WTC11 (cell line): ENCODE data around the gene STOX2. TPM values are rescaled to one million over a fixed set of nuclear protein-coding genes. Genes with fewer than 3 reads are reported as not detected.
A peak's percentile ranks its signal among the peaks of the same experiment; 100 is the strongest.

Experiments
- ATAC-seq: fragments of 200-7000 bp; cut with Tn5 transposase; 2 replicates; pipeline ENCODE4 v1.10.0; 2021; ENCODE audit warnings: mild to moderate bottlenecking, moderate library complexity
- CTCF ChIA-PET: fragments of 300-600 bp; sonication (Branson Sonifier 250); formaldehyde crosslinking; loops from one replicate; lab custom pipeline; 2021; ENCODE audit warnings: antibody characterized with exemption; lab: Charles Lee
- POLR2A ChIA-PET: fragments of 350-600 bp; sonication (Branson Sonifier 250); formaldehyde crosslinking; loops from one replicate; lab custom pipeline; 2021; ENCODE audit warnings: antibody characterized with exemption; lab: Charles Lee
- DNase-seq: peaks from one replicate; pipeline ENCODE4 v3.0.0; 2021; ENCODE audit warnings: low spot score
- H3K27ac Mint-ChIP-seq: 2 replicates; pipeline ENCODE4 v1.8.0; 2021; ENCODE audit warnings: mixed read lengths
- H3K27me3 Mint-ChIP-seq: 2 replicates; pipeline ENCODE4 v1.8.0; 2021; ENCODE audit warnings: low read depth, mild to moderate bottlenecking, moderate library complexity, mixed read lengths
- H3K36me3 Mint-ChIP-seq: 2 replicates; pipeline ENCODE4 v1.8.0; 2021; ENCODE audit warnings: mixed read lengths
- H3K4me1 Mint-ChIP-seq: 2 replicates; pipeline ENCODE4 v1.8.0; 2022; ENCODE audit warnings: mixed read lengths
- H3K4me3 Mint-ChIP-seq: 2 replicates; pipeline ENCODE4 v1.8.0; 2021; ENCODE audit warnings: mild to moderate bottlenecking, moderate library complexity, mixed read lengths
- H3K9me3 Mint-ChIP-seq: 2 replicates; pipeline ENCODE4 v1.8.0; 2021; ENCODE audit warnings: mixed read lengths
- CBFB ChIP-seq: sonication (generic); formaldehyde crosslinking; IDR thresholded peaks from 2 replicates; pipeline ENCODE4 v1.8.1; 2022; ENCODE audit warnings: mild to moderate bottlenecking, low read depth, missing genetic modification reagents
- CDX4 ChIP-seq: fragments of 250-450 bp; sonication (Bioruptor Pico); IDR thresholded peaks from 2 replicates; pipeline ENCODE4 v1.9.0; 2021; ENCODE audit warnings: moderate library complexity, mild to moderate bottlenecking, inconsistent platforms, borderline replicate concordance
- CREM ChIP-seq: sonication (generic); formaldehyde crosslinking; IDR thresholded peaks from 2 replicates; pipeline ENCODE4 v1.8.1; 2022; ENCODE audit warnings: mild to moderate bottlenecking, missing genetic modification reagents, moderate library complexity
- CTCF ChIP-seq: fragments of 200-600 bp; IDR thresholded peaks from 2 replicates; pipeline ENCODE4 v1.8.0; 2022; ENCODE audit warnings: antibody characterized with exemption
- ELF4 ChIP-seq: sonication (generic); formaldehyde crosslinking; IDR thresholded peaks from 2 replicates; pipeline ENCODE4 v1.8.1; 2022; ENCODE audit warnings: low read depth, mild to moderate bottlenecking, moderate library complexity, missing genetic modification reagents
- MLX ChIP-seq: sonication (generic); formaldehyde crosslinking; IDR thresholded peaks from 2 replicates; pipeline ENCODE4 v1.8.1; 2023; ENCODE audit warnings: mild to moderate bottlenecking, missing genetic modification reagents, moderate library complexity
- MXD4 ChIP-seq: fragments of 250-450 bp; sonication (Bioruptor Pico); IDR thresholded peaks from 2 replicates; pipeline ENCODE4 v1.8.0; 2021; ENCODE audit warnings: mild to moderate bottlenecking, moderate library complexity, borderline replicate concordance
- MYBL2 ChIP-seq: sonication (generic); formaldehyde crosslinking; IDR thresholded peaks from 2 replicates; pipeline ENCODE4 v1.8.1; 2023; ENCODE audit warnings: mild to moderate bottlenecking, moderate library complexity, missing genetic modification reagents
- OVOL2 ChIP-seq: fragments of 250-450 bp; sonication (Bioruptor Pico); IDR thresholded peaks from 2 replicates; pipeline ENCODE4 v1.9.0; 2021; ENCODE audit warnings: mild to moderate bottlenecking, borderline replicate concordance
- RORB ChIP-seq: fragments of 250-450 bp; sonication (Bioruptor Pico); IDR thresholded peaks from 2 replicates; pipeline ENCODE4 v1.9.0; 2021; ENCODE audit warnings: mild to moderate bottlenecking
- SOX15 ChIP-seq: fragments of 250-450 bp; sonication (Bioruptor Pico); IDR thresholded peaks from 2 replicates; pipeline ENCODE4 v1.9.0; 2021; ENCODE audit warnings: mild to moderate bottlenecking
- TP53 ChIP-seq: sonication (generic); formaldehyde crosslinking; IDR thresholded peaks from 2 replicates; pipeline ENCODE4 v1.8.1; 2023; ENCODE audit warnings: mild to moderate bottlenecking, missing genetic modification reagents
- ZBTB21 ChIP-seq: sonication (generic); formaldehyde crosslinking; IDR thresholded peaks from 2 replicates; pipeline ENCODE4 v1.8.1; 2023; ENCODE audit warnings: mild to moderate bottlenecking, missing genetic modification reagents, borderline replicate concordance
- ZNF416 ChIP-seq: fragments of 250-450 bp; sonication (Bioruptor Pico); IDR thresholded peaks from 2 replicates; pipeline ENCODE4 v1.9.0; 2021; ENCODE audit warnings: mild to moderate bottlenecking, inconsistent platforms
- total RNA-seq: library from RNA; stranded (reverse); gene quantifications from 3 replicates; pipeline ENCODE4 v1.2.3, GENCODE V29; 2021
- TF ChIP-seq, protein P1 (sequence below): sonication (generic); formaldehyde crosslinking; IDR thresholded peaks from 2 replicates; pipeline ENCODE4 v1.8.0; 2022; ENCODE audit warnings: mild to moderate bottlenecking, missing genetic modification reagents
- TF ChIP-seq, protein P2 (sequence below): sonication (generic); formaldehyde crosslinking; IDR thresholded peaks from 2 replicates; pipeline ENCODE4 v1.8.0; 2022; ENCODE audit warnings: mild to moderate bottlenecking, missing genetic modification reagents
- TF ChIP-seq, protein P3 (sequence below): sonication (generic); formaldehyde crosslinking; IDR thresholded peaks from 2 replicates; pipeline ENCODE4 v1.8.1; 2022; ENCODE audit warnings: low read depth, missing genetic modification reagents, borderline replicate concordance
- TF ChIP-seq, protein P4 (sequence below): sonication (generic); formaldehyde crosslinking; IDR thresholded peaks from 2 replicates; pipeline ENCODE4 v1.8.1; 2023; ENCODE audit warnings: mild to moderate bottlenecking, missing genetic modification reagents
- TF ChIP-seq, protein P5 (sequence below): sonication (generic); formaldehyde crosslinking; IDR thresholded peaks from 2 replicates; pipeline ENCODE4 v1.8.1; 2022; ENCODE audit warnings: mild to moderate bottlenecking, moderate library complexity, missing genetic modification reagents

Gene STOX2
- total RNA-seq, 1 experiment from 2014 or later = 31.6 TPM

- CTCF ChIA-PET = no interaction called here
Observed at GRCh38 chr4:183987987-183988392, 82.9 kb downstream of the STOX2 start.

DNA sequence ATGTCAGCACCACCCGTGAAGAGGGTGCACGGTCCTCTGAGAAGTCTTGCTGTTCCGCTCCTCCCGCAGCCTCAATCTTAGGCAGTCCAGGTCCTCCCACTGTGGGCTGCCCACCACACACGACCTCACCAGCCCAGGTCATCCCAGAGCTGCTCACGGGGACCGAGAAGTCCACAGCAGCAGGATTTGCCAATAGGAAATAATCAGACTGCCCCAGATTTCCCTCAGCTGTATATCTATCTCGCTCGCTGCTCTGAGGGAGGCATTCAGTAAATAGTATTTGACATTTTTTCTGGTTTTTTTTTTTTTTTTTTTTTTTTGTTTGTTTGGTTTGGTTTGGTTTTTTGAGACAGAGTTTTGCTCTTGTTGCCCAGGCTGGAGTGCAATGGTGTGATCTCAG, 83.8 kb downstream of the STOX2 start:
- DNase-seq (no peak), ATAC-seq (no peak)
- ChIA-PET POLR2A (interaction anchor here (0.7 kb wide), 1 partner anchor 240 kb away, joined by 3 read pairs; no protein-coding TSS in a partner anchor), CTCF (interaction anchor here (0.7 kb wide), 2 partner anchors 24 to 39 kb away, joined by 3 to 4 read pairs; no protein-coding TSS in a partner anchor)
- H3K9me3 Mint-ChIP-seq = no peaks in the 10 kb centered on the region
- no peak overlapping the region for H3K4me3 Mint-ChIP-seq
- H3K27me3 Mint-ChIP-seq = no peaks in the 10 kb centered on the region
- H3K4me1 Mint-ChIP-seq = peaks cover 10% of the 10 kb centered on the region
- peak overlapping the region; percentile 19; the same call in 1 of the 2 replicates for H3K27ac Mint-ChIP-seq
- H3K36me3 Mint-ChIP-seq = no peaks in the 10 kb centered on the region
- TF ChIP-seq MYBL2 (CRISPR knock-in tag) (no peak), ZNF416 (CRISPR knock-in tag) (no peak), CTCF (no peak), CDX4 (CRISPR knock-in tag) (no peak), MXD4 (CRISPR knock-in tag) (no peak), SOX15 (CRISPR knock-in tag) (no peak), OVOL2 (no peak)
- TF ChIP-seq, protein P1, sequence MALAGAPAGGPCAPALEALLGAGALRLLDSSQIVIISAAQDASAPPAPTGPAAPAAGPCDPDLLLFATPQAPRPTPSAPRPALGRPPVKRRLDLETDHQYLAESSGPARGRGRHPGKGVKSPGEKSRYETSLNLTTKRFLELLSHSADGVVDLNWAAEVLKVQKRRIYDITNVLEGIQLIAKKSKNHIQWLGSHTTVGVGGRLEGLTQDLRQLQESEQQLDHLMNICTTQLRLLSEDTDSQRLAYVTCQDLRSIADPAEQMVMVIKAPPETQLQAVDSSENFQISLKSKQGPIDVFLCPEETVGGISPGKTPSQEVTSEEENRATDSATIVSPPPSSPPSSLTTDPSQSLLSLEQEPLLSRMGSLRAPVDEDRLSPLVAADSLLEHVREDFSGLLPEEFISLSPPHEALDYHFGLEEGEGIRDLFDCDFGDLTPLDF (CRISPR knock-in tag) = no peak
- TF ChIP-seq, protein P2, sequence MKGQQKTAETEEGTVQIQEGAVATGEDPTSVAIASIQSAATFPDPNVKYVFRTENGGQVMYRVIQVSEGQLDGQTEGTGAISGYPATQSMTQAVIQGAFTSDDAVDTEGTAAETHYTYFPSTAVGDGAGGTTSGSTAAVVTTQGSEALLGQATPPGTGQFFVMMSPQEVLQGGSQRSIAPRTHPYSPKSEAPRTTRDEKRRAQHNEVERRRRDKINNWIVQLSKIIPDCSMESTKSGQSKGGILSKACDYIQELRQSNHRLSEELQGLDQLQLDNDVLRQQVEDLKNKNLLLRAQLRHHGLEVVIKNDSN (CRISPR knock-in tag) = no peak

More at GRCh38 chr4:183987987-183988392, 82.9 kb downstream of the STOX2 start:
- DNase-seq (no peak), ATAC-seq (peak; percentile 65)
- TF ChIP-seq MLX (CRISPR knock-in tag) (no peak), CREM (no peak), CBFB (CRISPR knock-in tag) (no peak), RORB (CRISPR knock-in tag) (no peak), ELF4 (CRISPR knock-in tag) (no peak), TP53 (CRISPR knock-in tag) (no peak), CTCF (no peak), ZBTB21 (no peak)
- TF ChIP-seq, protein P3, sequence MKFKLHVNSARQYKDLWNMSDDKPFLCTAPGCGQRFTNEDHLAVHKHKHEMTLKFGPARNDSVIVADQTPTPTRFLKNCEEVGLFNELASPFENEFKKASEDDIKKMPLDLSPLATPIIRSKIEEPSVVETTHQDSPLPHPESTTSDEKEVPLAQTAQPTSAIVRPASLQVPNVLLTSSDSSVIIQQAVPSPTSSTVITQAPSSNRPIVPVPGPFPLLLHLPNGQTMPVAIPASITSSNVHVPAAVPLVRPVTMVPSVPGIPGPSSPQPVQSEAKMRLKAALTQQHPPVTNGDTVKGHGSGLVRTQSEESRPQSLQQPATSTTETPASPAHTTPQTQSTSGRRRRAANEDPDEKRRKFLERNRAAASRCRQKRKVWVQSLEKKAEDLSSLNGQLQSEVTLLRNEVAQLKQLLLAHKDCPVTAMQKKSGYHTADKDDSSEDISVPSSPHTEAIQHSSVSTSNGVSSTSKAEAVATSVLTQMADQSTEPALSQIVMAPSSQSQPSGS (CRISPR knock-in tag) = no peak
- TF ChIP-seq, protein P4, sequence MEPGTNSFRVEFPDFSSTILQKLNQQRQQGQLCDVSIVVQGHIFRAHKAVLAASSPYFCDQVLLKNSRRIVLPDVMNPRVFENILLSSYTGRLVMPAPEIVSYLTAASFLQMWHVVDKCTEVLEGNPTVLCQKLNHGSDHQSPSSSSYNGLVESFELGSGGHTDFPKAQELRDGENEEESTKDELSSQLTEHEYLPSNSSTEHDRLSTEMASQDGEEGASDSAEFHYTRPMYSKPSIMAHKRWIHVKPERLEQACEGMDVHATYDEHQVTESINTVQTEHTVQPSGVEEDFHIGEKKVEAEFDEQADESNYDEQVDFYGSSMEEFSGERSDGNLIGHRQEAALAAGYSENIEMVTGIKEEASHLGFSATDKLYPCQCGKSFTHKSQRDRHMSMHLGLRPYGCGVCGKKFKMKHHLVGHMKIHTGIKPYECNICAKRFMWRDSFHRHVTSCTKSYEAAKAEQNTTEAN (CRISPR knock-in tag) = no peak
- TF ChIP-seq, protein P5, sequence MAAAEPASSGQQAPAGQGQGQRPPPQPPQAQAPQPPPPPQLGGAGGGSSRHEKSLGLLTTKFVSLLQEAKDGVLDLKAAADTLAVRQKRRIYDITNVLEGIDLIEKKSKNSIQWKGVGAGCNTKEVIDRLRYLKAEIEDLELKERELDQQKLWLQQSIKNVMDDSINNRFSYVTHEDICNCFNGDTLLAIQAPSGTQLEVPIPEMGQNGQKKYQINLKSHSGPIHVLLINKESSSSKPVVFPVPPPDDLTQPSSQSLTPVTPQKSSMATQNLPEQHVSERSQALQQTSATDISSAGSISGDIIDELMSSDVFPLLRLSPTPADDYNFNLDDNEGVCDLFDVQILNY = no peak
- Mint-ChIP-seq H3K27ac (no peak overlapping the region), H3K27me3 (no peaks in the 10 kb centered on the region), H3K9me3 (no peaks in the 10 kb centered on the region), H3K4me3 (no peak overlapping the region), H3K4me1 (peaks cover 4% of the 10 kb centered on the region), H3K36me3 (no peaks in the 10 kb centered on the region)
- POLR2A ChIA-PET = no interaction called here
